Esophagus muscularis mucosa (tissue), 3 donors: ENCODE data around the gene SCNN1B.

Experiments
- CTCF ChIP-seq, 3 experiments: fragments of 200-600 bp in 2 of 3; fragments of 450-650 bp in 1 of 3; sonication (generic) in 2 of 3; IDR thresholded peaks; one replicate each; pipeline ENCODE4 v1.5.1; 2017 to 2019; ENCODE audit warnings: antibody characterized with exemption in 3 of 3, mild to moderate bottlenecking in 2 of 3, moderate library complexity in 1 of 3
- POLR2A ChIP-seq: fragments of 450-650 bp; IDR thresholded peaks from one replicate; pipeline ENCODE4 v1.6.1; 2017; ENCODE audit warnings: antibody characterized with exemption, moderate library complexity, mild to moderate bottlenecking, low read depth

- TF ChIP-seq CTCF (IDR thresholded peaks at IDR 0.05) (no peak), POLR2A (no peak)
Measured at GRCh38 chr16:23337836-23338550, 35.9 kb downstream of the SCNN1B start.
